Measurements from ENCODE around the gene SMIM35. TPM values are rescaled to one million over a fixed set of nuclear protein-coding genes. Genes with fewer than 3 reads are reported as not detected.

Gene SMIM35
- total RNA-seq, 1 experiment from 2014 or later: not detected

DNA sequence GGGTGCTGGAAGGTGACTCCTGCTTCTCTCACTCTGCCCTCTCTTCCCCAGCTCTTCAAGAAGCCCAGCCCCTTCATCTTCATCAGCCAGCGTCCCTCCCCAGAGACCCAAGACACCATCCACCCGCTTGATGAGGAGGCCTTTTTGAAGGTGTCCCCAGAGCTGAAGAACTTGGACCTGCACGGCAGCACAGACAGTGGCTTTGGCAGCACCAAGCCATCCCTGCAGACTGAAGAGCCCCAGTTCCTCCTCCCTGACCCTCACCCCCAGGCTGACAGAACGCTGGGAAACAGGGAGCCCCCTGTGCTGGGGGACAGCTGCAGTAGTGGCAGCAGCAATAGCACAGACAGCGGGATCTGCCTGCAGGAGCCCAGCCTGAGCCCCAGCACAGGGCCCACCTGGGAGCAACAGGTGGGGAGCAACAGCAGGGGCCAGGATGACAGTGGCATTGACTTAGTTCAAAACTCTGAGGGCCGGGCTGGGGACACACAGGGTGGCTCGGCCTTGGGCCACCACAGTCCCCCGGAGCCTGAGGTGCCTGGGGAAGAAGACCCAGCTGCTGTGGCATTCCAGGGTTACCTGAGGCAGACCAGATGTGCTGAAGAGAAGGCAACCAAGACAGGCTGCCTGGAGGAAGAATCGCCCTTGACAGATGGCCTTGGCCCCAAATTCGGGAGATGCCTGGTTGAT is 88.0 kb downstream of the SMIM35 start:
- DNase-seq (ENCODE audit: low spot score): no peak
- in situ Hi-C loops (cut with HindIII; ENCODE audit: low sequenced_read_pairs): no loop called here

- no peak for DNase-seq (ENCODE audit: low spot score)
- in situ Hi-C loops (cut with HindIII; ENCODE audit: low sequenced_read_pairs): no loop called here
Observed at GRCh38 chr11:117997823-117998579, 88.8 kb downstream of the SMIM35 start.

GRCh38 chr11:117997406-117997805 is 89.4 kb downstream of the SMIM35 start:
- in situ Hi-C loops (cut with HindIII; ENCODE audit: low sequenced_read_pairs): no loop called here

GRCh38 chr11:117996058-117996457 is 90.7 kb downstream of the SMIM35 start:
- DNase-seq (ENCODE audit: low spot score): no peak
- in situ Hi-C loops (cut with HindIII; ENCODE audit: low sequenced_read_pairs): no loop called here

More at GRCh38 chr11:117997406-117997805, 89.4 kb downstream of the SMIM35 start:
- no peak for DNase-seq (ENCODE audit: low spot score)

- in situ Hi-C loops (cut with HindIII; ENCODE audit: low sequenced_read_pairs): no loop called here
- DNase-seq (ENCODE audit: low spot score): no peak
Observed at GRCh38 chr11:117995472-117995871, 91.3 kb downstream of the SMIM35 start.

DNA sequence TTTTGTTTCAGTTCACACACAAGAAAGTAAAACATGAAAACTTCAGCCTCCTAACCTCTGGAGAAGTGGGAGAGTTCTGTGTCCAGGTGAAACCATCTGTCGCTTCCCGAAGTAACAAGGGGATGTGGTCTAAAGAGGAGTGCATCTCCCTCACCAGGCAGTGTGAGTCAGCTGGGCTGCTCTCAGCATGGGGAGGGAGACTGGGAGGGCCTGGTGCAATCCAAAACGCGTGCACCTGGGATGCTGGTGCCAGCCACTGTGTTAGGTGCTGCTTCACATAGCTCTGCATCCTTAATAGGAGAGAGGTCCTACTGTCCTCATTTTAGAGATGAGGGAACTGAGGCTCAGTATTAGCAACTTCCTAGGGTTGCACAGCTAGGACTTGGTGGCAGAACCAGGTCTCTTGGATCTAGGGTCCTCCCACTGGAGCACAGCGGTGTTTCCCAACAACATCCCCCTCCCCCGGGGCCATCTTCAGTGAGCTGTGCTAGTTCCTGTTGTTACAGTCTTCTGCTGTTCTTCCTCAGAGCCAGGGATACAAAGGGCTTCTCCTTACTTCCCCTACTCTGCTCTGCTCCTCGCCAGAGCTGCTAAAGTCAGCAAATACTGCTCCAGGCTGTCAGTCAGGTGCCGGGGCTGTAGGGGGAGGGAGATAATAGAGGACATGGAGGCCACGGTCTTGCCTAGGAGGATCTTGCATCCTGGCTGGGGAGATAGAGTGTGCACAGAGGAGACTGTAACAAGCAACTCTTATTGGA is 92.6 kb downstream of the SMIM35 start:
- in situ Hi-C loops (cut with HindIII; ENCODE audit: low sequenced_read_pairs): no loop called here
- DNase-seq (ENCODE audit: low spot score): no peak

DNA sequence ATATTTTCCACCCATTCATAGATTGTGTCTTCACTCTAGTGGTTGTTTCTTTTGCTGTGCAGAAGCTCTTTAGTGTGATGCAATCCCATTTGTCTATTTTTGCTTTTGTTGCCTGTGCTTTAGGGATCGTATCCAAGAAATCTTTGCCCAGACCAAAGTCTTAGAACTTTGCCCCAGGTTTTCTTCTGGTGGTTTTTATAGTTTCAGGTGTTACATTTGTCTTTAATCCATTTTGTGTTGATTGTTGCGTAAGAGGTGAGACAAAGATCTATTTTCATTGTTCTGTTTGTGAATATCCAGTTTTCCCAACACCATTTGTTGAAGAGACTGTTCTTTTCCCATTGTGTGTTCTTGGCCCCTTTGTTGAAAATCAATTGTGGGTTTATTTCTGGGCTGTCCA is 94.1 kb downstream of the SMIM35 start:
- in situ Hi-C loops (cut with HindIII; ENCODE audit: low sequenced_read_pairs): no loop called here
- no peak for DNase-seq (ENCODE audit: low spot score)

- no peak for DNase-seq (ENCODE audit: low spot score)
- in situ Hi-C loops (cut with HindIII; ENCODE audit: low sequenced_read_pairs): no loop called here
Observed at GRCh38 chr11:117992136-117992535, 94.6 kb downstream of the SMIM35 start.

DNA sequence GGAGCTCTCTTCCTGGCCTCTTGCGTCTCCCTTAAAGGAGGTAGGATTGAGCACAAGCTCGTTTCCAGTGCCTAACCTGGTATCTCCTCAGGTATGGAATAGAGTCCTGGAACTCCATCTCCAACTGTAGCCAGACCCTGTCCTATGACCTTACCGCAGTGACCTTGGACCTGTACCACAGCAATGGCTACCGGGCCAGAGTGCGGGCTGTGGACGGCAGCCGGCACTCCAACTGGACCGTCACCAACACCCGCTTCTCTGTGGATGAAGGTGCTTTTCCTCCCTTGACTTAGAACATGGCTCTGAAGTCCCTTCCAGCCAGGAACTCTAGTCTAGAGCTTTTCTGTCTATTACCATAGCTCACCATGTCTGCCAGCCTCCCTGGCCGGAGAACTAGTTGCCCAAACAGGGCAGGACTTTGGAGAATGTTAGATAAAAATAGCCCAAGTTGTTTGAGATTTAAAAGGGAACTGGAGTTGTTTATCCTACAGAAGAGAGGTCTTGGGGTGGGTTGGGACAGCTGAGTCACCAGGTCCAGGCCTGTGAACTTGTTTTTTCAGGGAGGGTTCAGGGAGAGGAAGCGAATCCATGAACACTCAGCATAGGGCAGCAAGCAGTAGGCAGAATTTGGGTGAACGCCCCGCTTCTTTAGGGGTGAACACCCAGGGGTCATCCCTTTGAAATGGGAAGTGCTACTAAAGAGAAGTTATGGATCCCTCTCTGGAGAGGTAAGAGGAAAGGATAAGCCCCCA is 97.2 kb downstream of the SMIM35 start:
- no peak for DNase-seq (ENCODE audit: low spot score)
- in situ Hi-C loops (cut with HindIII; ENCODE audit: low sequenced_read_pairs): no loop called here

- in situ Hi-C loops (cut with HindIII; ENCODE audit: low sequenced_read_pairs): no loop called here
- no peak for DNase-seq (ENCODE audit: low spot score)
Observed at GRCh38 chr11:117986981-117987574, 99.7 kb downstream of the SMIM35 start.

GRCh38 chr11:117985953-117986887 is 100.5 kb downstream of the SMIM35 start, which contains the start of gene IL10RA:
Gene IL10RA, plus strand, starts transcription at chr11:117986394. Its CDS starts 74 bp downstream, at chr11:117986468.
- peak; percentile 65 for DNase-seq (ENCODE audit: low spot score)
- in situ Hi-C loops (cut with HindIII; ENCODE audit: low sequenced_read_pairs): no loop called here

- in situ Hi-C loops (cut with HindIII; ENCODE audit: low sequenced_read_pairs): no loop called here
Observed at GRCh38 chr11:117984476-117984875, 102.3 kb downstream of the SMIM35 start.

GRCh38 chr11:117983163-117983475 is 103.6 kb downstream of the SMIM35 start:
- in situ Hi-C loops (cut with HindIII; ENCODE audit: low sequenced_read_pairs): no loop called here
- DNase-seq (ENCODE audit: low spot score): no peak

More at GRCh38 chr11:117984476-117984875, 102.3 kb downstream of the SMIM35 start:
- DNase-seq (ENCODE audit: low spot score): no peak

GRCh38 chr11:117980720-117981119 is 106.0 kb downstream of the SMIM35 start:
- DNase-seq (ENCODE audit: low spot score): no peak
- in situ Hi-C loops (cut with HindIII; ENCODE audit: low sequenced_read_pairs): no loop called here

DNA sequence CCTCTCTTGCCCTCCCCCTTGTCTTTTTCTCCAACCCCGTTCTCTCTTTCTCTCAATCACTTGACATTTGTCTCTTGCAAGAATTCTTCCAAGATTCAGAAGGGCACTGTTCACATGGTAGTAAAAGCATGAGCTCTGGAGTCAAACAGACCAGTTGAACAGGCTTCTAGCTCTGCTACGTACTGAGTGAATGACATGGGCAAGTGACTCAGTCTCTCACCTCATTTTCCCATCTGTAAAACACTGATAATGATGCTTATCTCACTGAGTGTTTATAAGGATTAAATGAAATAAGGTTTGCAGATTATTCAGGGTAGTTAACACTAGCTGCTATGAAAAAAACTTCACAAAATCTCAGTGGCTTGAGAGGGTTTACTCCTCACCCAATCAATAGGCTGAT is 106.5 kb downstream of the SMIM35 start:
- in situ Hi-C loops (cut with HindIII; ENCODE audit: low sequenced_read_pairs): no loop called here
- no peak for DNase-seq (ENCODE audit: low spot score)

DNA sequence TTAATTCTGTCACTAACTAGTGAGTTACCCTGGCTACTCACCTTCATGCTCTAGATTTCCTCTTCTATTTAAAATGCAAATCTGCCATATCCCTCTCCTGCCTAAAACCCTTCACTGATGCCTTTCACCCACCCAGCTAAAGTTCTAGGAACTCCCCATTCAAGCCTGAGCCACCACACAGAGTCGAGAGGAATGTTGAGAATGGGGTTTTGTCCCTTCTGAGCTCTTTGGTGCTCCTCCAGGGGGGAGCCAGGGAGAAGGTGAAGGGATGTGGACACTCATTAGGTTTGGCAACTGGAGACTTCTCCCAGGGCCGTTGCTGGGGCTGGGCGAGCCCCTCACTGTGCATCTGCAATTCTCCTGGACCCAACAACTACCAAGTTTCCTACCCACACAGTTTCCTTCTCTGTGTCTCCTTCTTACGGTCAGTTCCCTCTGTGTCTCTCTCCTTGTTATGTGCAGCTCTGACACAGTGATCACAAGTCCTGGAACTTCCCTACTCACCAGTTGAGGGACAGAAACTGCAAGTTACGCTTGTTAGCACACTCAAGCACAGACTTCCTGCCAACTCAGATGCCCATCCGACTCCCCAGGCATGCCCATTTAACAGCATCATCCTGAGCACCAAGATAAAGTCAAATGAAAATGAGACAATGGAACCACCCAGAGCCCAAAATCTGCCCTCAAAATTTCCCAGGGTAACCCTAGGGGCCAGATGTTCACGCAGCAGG is 107.1 kb downstream of the SMIM35 start:
- in situ Hi-C loops (cut with HindIII; ENCODE audit: low sequenced_read_pairs): no loop called here
- no peak for DNase-seq (ENCODE audit: low spot score)

- no peak for DNase-seq (ENCODE audit: low spot score)
- in situ Hi-C loops (cut with HindIII; ENCODE audit: low sequenced_read_pairs): no loop called here
Observed at GRCh38 chr11:117978991-117979390, 107.8 kb downstream of the SMIM35 start.

Measured in G401 (cell line).